ENCODE measurements around the gene STAC.
"Not testable (repeated sequence)": the region's sequence is repeated elsewhere in the genome, so short reads cannot be mapped to it uniquely, and the experiment has no call there.

The STAC gene

DNA sequence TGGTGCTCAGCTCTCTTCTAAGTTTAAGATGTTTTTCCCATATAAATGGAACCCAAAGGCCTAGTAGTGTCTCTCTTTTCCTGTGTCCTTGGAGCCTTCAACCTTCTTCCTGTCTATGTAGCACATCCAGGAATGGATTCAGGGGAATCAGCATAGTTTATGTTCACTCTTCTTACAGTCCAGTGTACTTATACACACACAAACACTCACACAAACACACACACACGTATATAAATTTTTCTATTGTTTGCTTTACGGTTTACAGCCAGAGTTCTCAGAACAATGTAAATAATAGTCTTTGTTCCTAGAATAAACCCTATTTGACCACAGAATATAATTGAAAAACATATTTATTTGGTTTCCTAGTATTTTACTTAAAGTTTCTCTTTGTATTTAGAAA lies 36.9 kb downstream of the STAC start:
- no peak for DNase-seq

DNA sequence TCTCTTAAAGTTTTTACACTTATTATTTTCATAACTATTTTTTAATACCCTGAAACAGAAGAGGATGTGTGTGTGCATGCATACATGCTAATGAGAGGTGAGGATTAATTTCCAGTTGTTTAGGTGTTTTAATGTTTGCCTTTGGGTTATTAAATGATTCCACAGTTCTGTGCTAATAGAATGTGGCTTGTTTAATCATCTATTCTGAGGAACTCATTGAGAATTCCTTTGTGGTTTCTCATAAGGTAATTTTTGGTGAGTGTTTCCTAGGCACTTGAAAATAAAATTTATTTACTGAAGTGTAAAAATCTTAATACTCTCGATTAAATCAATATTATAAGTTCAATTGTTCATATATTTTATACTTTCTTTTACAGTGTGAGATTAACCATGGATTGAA lies 38.0 kb downstream of the STAC start:
- no peak for DNase-seq

DNA sequence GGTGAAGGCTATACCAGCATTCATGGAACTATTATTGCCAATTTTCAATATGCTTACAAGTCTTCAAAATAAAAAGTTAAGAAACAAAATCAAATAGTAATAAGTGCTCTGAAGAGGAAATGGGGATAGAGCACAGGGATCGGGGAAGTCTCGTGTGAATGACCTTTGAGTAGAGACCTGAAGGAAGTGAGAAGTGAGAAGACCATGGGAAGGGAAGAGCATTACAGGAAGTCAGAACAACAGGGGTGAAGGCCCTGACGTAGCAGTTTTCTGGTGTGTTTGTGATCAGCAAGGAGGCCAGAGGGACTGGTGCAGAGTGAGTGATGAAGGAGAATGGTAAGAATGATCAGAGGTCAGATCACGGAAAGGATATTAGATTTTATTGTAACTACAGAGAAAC lies 48.1 kb downstream of the STAC start:
- DNase-seq = no peak

DNA sequence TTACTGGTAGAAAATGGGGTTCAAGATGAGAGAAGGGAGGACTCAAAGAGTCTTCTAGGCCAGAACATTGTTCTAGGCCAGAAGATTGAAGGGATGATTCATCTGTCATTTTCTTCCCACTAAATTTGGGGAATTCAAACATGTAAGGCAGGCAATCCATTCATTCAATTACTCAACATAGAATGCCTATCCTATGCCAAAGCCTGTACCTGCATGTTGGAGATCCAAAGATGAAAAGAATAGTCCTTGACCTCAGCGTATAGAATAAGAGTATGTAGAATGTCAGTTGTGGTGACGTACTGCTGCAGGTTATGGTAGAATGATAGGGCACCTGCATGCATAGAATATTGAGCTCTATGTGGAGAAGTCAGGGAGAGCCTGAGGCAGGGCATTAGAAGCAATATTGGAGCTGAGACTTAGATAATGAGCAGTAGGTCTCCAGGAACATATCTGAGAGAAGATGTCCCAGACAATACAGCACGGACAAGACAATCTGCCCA lies 49.7 kb downstream of the STAC start:
- DNase-seq = no peak

DNA sequence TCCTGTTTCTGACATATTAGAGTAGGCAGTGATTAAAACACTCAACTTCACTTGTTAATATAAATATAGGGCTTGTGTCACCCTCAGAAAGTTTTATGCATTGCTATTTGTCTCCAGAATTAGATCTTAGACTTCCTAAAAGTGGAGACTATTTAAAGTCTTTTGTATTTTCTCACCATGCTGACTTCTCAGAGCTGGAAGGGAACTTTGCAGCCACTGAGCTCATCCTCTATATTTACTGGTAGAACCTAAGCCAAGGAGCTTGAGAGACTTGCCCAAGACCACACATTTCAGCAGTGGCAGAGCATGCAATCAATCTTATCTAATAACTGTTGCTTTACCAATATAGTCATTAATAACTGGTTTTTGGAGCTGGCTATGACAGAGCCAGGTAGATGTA lies 53.2 kb downstream of the STAC start:
- DNase-seq = no peak

DNA sequence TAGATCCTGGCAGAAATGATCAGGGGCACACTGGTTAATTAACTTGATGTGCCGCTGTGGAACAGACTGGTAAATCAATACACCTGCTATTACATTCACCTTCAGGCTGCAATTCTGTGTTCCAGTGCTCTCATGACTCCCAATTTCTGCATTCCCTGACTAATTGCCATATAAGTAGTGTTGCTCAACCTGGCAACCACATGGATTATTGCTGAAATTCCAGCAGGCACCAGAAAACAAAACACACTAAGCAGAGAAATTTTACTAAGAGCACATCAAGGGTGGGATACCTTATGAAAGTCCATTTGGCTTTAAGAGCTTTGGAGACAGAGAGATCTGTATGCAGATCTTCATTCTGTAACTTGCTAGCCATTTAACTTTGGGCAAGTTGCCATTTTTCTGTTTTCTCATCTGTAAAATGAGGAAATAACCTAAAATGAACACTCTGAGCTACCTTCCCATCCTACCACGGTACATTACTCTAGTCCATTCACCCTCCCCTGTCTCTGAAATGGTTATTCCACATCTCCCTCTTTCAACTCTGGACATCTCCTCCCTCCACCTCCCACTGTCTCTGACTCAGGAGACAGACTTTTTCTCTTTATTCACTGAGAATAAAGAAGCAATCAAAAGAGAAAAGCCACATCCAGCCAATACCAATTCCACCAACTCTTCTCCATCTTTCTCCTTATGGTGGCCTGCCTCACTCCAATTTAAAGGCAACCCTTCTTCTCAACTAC lies 54.6 kb downstream of the STAC start:
- no peak for DNase-seq

DNA sequence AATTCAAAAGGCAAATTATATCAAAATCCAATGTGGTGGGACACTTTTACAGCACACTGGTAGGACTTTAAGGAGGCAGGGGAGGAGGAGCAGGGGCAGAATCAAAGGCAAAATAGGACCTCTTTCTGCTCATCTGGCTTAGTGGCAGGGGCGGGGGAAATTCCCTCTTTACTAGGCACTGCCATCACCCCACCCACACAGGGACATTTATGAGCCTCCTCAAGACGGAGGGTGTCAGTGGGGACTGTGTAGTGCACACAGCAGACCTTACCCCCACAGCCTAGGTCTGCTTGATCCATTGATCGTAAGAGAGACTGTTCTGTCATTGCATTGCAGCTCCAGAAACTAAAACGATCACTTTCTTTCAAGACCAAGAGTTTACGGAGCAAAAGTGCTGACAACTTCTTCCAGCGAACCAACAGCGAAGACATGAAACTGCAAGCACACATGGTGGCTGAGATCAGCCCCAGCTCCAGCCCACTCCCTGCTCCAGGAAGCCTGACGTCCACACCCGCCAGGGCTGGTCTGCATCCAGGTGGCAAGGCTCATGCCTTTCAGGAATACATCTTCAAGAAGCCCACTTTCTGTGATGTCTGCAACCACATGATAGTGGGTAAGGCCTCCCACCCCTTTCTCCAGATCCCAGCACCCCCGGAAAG lies 62.9 kb downstream of the STAC start:
- no peak for DNase-seq

DNA sequence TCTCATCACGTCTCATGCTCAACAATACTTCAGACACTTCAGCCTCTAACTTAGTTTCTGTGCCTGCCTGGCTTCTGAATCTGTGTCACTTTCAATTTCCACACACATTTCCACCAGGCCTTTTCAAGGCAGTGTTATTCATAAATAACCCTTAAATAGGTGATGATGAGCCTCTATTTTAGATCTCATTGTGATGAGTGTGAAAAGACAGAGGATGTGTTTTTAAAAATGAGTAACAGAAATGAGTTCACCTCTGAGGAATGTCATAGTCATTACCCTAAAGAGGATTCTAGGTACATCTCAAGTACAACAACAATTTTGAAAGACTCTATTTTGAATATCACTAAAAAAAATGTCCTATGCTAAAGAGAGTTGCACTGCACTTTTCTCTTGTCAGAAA lies 64.6 kb downstream of the STAC start:
- no peak for DNase-seq

DNA sequence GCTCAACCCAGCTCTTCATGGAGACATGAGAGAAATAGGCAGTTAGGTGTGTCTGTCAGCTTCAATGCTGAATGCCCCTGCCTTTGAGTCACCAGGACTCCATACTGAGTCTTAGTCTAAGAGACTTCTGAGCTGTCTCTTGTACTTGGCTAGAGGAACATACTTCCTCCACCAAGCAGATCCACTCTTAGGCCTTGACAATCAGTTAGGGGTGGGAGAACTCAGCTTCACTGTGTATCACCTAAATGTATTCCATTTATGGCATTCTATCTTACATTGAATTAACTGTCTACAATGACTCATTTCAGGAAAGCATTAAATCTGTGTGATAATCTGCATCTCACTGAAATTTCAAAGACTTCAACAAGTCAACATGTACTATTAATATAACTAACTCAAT lies 66.0 kb downstream of the STAC start:
- no peak for DNase-seq

DNA sequence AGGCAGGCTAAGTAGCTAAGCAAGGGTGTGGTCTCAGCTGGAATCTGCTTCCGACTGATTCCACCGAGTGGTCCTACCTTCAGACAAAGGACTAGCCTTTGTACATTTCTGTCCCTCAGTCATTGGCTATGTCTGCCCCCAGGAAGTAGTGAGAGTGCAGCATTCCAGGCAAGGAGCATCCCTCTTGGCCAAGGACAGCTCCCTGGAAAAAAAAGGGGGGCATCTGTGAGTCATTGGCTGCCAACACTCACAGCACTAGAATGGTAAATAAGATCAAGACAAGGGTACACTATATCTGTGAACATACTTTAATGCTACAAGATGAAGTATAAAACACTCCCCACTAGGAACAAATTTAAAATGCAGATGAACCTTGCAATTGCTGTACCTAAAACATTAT lies 66.8 kb downstream of the STAC start:
- no peak for DNase-seq

DNA sequence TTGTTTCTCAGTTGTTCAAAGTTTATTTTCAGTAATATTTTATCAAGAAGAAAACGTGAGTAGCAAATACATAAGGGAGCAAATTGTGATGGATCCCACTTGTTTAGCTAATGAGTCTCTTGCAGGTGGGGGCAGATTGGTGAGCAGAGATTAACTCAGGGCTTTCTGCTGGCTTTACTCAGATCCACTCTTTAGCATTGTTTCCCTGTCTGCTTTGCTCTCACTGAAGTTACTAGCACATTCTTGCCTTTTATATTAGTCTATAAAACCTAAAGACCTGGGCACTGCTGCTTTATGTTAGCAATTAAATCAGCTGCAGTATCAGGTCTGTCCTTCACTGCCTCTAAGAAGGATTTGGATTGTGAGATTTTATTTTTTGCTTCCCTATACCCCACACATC lies 71.5 kb downstream of the STAC start:
- DNase-seq = no peak

DNA sequence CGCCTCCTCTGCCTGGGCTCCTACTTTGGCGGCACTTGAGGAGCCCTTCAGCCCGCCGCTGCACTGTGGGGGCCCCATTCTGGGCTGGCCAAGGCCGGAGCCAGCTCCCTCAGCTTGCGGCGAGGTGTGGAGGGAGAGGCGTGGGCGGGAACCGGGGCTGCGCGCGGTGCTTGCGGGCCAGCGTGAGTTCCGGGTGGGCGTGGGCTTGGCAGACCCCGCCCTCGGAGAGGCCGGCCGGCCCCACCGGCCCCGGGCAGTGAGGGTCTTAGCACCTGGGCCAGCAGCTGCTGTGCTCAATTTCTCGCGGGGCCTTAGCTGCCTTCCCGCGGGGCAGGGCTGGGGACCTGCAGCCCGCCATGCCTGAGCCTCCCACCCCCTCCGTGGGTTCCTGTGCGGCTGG lies 72.9 kb downstream of the STAC start:
- DNase-seq = not testable (repeated sequence)

DNA sequence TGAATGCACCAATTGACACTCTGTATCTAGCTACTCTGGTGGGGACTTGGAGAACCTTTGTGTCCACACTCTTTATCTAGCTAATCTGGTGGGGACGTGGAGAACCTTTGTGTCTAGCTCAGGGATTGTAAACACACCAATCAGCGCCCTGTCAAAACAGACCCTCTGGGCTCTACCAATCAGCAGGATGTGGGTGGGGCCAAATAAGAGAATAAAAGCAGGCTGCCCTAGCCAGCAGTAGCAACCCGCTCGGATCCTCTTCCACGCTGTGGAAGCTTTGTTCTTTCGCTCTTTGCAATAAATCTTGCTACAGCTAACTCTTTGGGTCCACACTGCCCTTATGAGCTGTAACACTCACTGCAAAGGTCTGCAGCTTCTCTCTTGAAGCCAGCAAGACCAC lies 73.6 kb downstream of the STAC start:
- DNase-seq = not testable (repeated sequence)

DNA sequence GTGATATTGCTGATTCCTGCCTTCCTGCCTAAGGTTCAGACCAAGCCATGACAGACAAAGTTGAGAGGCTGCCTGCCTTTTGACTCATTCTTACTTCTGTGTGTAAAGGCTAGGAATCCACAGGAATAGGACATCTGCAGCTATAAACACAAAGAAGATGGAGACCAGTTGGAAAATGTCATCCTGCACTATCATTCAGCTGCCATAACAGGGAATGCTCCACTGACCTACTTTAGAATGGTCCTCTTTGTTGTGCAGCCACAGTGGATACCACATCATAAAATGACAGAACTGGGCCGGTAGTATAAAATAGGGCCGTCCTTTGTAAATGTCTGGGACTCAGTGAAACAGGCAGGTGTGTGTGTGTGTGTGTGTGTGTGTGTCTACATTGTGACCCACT lies 75.1 kb downstream of the STAC start:
- DNase-seq = no peak

DNA sequence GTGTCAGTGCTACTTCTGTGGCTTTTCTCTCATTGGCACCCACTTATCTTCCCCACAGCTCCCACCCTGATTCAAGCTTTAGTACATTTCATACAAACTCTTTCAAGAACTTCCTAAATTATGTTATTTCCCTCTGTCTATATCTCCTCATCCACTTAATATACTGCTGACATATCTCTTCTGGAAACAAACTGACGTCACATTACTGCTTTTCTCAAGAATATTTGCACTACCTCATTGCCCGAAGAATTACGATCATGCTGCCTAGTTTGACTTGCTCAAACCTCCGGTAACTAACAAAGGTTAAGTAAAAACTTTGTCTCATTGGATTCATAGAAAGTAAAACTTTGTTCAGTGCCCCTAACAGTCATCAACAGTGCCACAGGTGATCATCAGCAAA lies 76.5 kb downstream of the STAC start:
- DNase-seq = no peak

DNA sequence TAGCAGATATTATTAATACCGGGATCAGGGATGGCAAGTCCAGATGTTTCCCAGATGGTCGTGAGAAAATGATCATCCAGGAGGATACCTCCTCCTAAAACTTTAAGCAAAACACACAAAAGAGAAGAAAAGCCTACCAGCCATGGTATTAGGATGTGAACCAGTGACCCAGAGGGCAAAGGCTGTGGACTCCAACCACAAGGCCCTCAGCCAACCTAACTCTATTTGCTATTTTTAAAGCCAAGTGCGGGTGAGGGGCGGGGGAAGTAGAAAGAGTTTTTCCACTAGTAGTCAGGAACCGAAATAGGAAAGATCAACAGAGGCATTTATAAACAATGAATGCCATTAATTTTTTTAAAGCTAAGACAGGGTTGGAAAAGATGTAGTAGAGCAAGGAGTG lies 77.4 kb downstream of the STAC start:
- no peak for DNase-seq

DNA sequence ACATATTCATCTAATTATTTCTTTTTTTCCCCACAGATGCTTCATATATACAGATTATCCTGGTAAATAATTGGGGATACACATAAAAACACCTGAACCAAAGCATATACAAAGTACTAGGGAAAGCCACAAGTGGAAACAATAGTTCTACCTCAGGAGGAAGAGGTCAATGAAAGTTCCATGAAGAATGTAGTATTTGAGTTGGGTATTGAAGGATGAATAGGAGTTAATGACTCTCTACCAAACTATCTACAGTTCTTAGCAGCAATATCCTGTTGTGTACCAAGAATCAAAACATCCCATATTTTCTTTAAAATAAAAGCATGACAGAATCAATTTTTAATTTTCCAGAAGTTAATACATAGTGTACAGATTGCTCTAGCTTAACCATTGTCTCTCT lies 78.9 kb downstream of the STAC start:
- DNase-seq = no peak

DNA sequence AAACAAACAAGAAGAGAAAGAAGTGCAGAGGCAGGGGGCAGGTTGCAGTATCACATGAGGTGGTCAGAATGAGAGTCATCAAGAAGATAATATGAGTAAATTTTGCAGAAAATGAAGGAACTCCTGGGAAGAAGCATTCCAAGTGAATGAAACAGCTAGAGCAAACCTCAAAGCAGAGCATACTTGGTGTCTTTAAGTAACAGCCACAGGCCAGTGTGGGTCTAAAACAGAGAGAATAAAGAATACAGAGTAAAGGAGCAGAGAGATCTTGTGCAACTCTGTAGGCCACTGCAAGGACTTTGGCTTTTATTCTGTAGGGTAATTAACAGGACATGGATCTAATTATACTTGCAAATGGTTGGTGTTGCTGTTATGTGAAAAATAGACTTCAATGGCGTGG lies 81.3 kb downstream of the STAC start:
- DNase-seq = no peak

DNA sequence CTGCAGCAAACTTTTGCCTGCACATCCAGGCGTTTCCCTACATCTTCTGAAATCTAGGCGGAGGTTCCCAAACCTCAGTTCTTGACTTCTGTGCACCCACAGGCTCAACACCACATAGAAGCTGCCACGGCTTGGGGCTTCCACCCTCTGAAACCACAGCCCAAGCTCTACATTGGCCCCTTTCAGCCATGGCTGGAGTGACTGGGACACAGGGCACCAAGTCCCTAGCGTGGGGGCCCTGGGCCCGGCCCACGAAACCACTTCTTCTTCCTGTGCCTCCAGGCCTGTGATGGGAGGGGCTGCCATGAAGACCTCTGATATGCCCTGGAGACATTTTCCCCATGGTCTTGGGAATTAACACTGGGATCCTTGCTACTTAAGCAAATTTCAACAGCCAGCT lies 91.7 kb downstream of the STAC start:
- DNase-seq = not testable (repeated sequence)

DNA sequence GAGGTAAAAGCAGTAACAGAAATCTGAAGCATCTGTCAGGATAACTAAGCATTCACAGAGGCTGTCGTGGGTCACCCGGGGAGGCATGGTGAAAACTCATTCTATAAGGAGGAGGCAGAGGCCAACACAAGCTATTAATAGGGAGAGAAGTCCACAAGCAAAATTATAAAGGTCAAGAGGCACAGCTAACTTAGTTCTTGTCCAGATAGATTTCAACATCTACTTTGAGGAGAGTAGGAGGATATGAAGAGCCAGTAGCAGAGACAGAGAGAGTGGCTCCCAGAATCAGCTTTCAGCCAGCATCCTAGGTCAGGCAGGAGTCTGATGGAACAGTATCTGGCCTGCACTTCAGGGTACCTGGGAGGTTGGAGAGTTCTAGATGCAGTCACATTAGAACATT lies 95.3 kb downstream of the STAC start:
- no peak for DNase-seq

DNA sequence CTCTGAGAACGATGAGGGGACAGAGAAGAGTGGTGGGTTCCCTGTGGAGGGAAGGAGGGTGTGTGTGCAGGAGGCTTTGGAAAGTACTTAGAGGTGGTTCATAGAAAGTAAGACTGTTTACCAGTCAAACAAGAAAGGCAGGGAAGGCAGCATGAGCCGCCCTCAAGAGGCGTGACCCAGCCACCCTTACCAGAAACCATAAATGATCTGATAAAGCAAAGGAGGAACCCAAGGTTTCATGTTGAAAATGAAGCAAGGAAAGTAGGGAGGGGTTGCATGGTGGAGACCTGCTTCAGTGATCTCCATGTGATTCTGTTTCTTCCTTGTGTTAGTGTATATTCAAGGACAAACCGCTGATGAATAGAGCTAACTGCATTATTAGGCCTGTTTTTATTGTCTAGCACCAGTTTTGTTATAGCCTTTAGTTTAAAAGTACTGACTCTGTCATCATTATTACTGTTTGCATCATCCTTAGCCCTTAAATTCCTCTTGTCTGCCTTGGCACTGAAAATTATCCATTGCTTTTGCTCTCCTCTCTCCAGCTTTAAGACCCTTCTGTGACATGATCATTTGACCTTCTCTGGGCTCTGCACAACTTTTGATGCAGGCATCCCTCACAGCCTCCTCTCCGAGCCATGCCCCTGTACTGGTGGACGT lies 96.1 kb downstream of the STAC start:
- no peak for DNase-seq

DNA sequence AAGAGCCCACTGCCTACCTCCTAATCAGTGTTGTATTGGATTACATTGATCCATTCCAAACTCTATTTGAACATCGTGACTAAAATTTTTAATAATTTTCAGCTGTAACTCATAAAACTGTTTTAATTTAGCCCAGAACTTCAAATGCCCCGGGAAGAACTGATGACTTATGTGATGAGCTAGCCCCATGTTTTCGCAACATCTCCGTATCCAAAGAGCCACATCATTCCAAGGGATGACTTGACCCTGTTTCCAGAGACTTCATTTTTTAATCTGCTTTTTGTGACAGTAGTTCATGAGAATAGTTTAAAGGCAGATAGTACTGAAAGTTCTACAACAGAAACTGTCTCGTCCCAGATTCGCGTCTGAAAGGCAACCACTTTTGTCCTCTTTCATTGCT lies 97.4 kb downstream of the STAC start:
- no peak for DNase-seq

DNA sequence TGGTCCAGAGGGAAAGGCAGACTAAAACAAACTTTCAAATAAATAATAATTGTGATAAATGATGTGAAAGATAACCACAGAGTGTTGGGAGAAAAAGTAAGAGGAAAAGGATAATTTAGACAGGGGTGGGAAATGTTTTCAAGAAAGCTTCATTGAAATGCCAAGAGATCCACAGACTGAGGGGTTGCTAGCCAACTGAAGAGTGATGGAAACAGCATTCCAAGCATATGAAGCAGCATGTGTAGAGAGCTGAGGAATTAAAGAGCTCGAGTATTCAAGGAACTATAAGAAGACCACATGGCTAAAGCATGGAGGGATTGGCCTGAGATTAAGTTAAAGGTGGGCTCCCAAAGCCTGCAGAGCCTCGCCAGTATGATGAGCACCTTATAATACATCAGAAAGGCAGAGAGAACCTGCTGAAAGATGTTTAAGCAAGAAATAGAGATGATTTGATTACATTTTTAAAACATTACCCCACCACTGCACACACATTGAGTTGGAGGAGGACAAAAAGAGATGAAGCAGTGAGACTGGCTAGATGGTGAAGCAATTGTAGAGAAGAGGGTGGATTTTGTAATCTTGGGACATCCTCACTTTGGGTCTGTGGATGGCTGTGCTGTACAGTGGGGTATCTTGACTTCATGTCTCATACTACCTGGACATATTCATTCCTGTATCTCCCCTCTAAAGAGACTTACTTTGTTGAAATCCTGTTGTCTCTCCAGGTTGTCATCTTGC lies 100.8 kb downstream of the STAC start:
- no peak for DNase-seq

DNA sequence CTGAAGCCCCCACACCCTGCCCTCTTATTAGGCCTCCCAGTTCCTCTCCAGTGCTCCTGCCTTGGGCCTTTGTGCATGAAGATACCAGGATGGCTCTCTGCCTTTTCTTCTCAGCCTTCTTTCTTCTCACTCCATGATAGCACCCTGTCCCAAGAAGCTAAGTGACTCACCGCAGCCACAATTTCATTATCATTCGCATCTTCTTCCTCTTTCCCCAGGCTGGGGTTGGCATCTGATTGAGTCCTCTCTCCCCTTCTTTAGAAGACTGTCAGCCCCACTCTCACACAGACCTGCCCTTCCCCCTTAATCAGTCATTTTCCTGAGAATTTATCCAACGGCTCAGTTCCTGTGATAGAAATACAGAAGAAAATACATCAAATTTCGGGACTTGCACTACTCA lies 102.0 kb downstream of the STAC start:
- no peak for DNase-seq

Measured in 8988T (cell line).